K562 (cell line): ENCODE results near the gene PAPOLB. TPM values are rescaled to one million over a fixed set of nuclear protein-coding genes. Genes with fewer than 3 reads are reported as not detected.

ENCODE experiments used
- ASH1L ChIP-seq: fragments of 450-650 bp; IDR thresholded peaks from 2 replicates; pipeline ENCODE4 v1.6.1; 2018; ENCODE audit warnings: borderline replicate concordance, mild to moderate bottlenecking, low read depth; ENCODE audit not compliant: partially characterized antibody
- CHD4 ChIP-seq: fragments of 200-600 bp; sonication (generic); IDR thresholded peaks from 3 replicates; pipeline ENCODE4 v1.6.1; 2012; ENCODE audit warnings: low read depth, mild to moderate bottlenecking, mixed read lengths, low read length, inconsistent platforms; ENCODE audit not compliant: insufficient read depth, insufficient replicate concordance, poor library complexity, severe bottlenecking
- DDX20 ChIP-seq: fragments of 450-650 bp; IDR thresholded peaks from 2 replicates; pipeline ENCODE4 v1.6.1; 2016; ENCODE audit warnings: missing genetic modification characterization, low read depth, mild to moderate bottlenecking, missing compliant biosample characterization, moderate library complexity
- ETS2 ChIP-seq: IDR thresholded peaks from 2 replicates; pipeline ENCODE4 v1.6.1; 2016; ENCODE audit warnings: borderline replicate concordance, missing genetic modification characterization, mild to moderate bottlenecking, moderate library complexity, missing compliant biosample characterization; ENCODE audit not compliant: poor library complexity, severe bottlenecking
- HNRNPK ChIP-seq: fragments of 200-400 bp; formaldehyde crosslinking; IDR thresholded peaks from one replicate; pipeline ENCODE4 v1.6.1; 2018; ENCODE audit warnings: mild to moderate bottlenecking, low read depth, low read length; ENCODE audit not compliant: poor library complexity, severe bottlenecking
- JUND ChIP-seq, 2 experiments: IDR thresholded peaks; 2 replicates in 1 of 2; 3 replicates in 1 of 2; pipeline ENCODE4 v1.6.1; 2011; ENCODE audit warnings: borderline replicate concordance in 2 of 2, low read depth in 2 of 2, low read length in 2 of 2, improper control_type of control experiment in 1 of 2, missing biosample characterization in 1 of 2, missing genetic modification characterization in 1 of 2, missing genetic modification reagents in 1 of 2
- MYNN ChIP-seq, 2 experiments: sonication (generic); formaldehyde crosslinking in 1 of 2; IDR thresholded peaks; 2 replicates each; pipeline versions ENCODE4 v1.5.0 to v1.6.1; 2016 to 2020; ENCODE audit warnings: antibody characterized with exemption in 1 of 2, missing genetic modification reagents in 1 of 2
- POLR2AphosphoS5 ChIP-seq: IDR thresholded peaks from 2 replicates; pipeline ENCODE4 v1.6.1; 2011; ENCODE audit warnings: mild to moderate bottlenecking, low read depth, low read length, moderate library complexity; ENCODE audit not compliant: control insufficient read depth, insufficient read depth
- RUNX1 ChIP-seq: sonication (generic); IDR thresholded peaks from 2 replicates; pipeline ENCODE4 v1.6.1; 2016; ENCODE audit warnings: antibody characterized with exemption, low read depth
- SMARCC2 ChIP-seq: fragments of 450-650 bp; IDR thresholded peaks from 2 replicates; pipeline ENCODE4 v1.6.1; 2017; ENCODE audit warnings: antibody characterized with exemption, moderate library complexity, mild to moderate bottlenecking, low read depth
- ZBTB9 ChIP-seq: fragments of 450-650 bp; formaldehyde crosslinking; IDR thresholded peaks from 2 replicates; pipeline ENCODE4 v1.4.0; 2020; ENCODE audit warnings: mild to moderate bottlenecking, moderate library complexity
- ZFP91 ChIP-seq: sonication (generic); formaldehyde crosslinking; IDR thresholded peaks from 2 replicates; pipeline ENCODE4 v1.8.0; 2022; ENCODE audit warnings: mild to moderate bottlenecking, missing genetic modification reagents
- ZKSCAN1 ChIP-seq: fragments of 150-350 bp; IDR thresholded peaks from 2 replicates; pipeline ENCODE4 v1.6.1; 2016; ENCODE audit warnings: low read depth, low read length
- ZNF124 ChIP-seq: sonication (generic); formaldehyde crosslinking; IDR thresholded peaks from 2 replicates; pipeline ENCODE4 v1.8.1; 2022; ENCODE audit warnings: missing genetic modification reagents
- ZNF140 ChIP-seq: fragments of 250-450 bp; sonication (Bioruptor Pico); IDR thresholded peaks from 2 replicates; pipeline ENCODE4 v1.8.0; 2021; ENCODE audit warnings: moderate library complexity, mild to moderate bottlenecking, inconsistent platforms
- ZNF274 ChIP-seq: IDR thresholded peaks from 2 replicates; pipeline ENCODE4 v1.6.1; 2011; ENCODE audit warnings: low read depth, mild to moderate bottlenecking, low read length, moderate library complexity, borderline replicate concordance
- ZNF316 ChIP-seq: fragments of 450-650 bp; IDR thresholded peaks from 2 replicates; pipeline ENCODE4 v1.6.1; 2016
- ZZZ3 ChIP-seq: fragments of 450-650 bp; IDR thresholded peaks from 2 replicates; pipeline ENCODE4 v1.6.1; 2016; ENCODE audit warnings: antibody characterized with exemption, mild to moderate bottlenecking, moderate library complexity
- polyA plus RNA-seq, 8 experiments: library from polyadenylated mRNA; depleted of rRNA in 4 of 8; stranded (reverse) in 5 of 8; unstranded in 3 of 8; fragments of >200 nt; fragmentation: Nextera tagmentation in 2 of 8; fragmentation: Illumina TruSeq in 1 of 8; extraction: Ambion mirVana in 2 of 8; extraction: Trizol in 1 of 8; gene quantifications; 2 replicates each; pipeline versions ENCODE4 v1.2.1 to v1.2.3, GENCODE V29; 2011 to 2014; ENCODE audit warnings: inconsistent platforms in 1 of 8, missing spikeins in 1 of 8
- total RNA-seq, 7 experiments: library from RNA; depleted of rRNA in 6 of 7; stranded (reverse); fragments of >200 nt in 6 of 7; fragmentation: Illumina TruSeq in 2 of 7; extraction: Trizol in 2 of 7; gene quantifications; 2 replicates each; pipeline versions ENCODE4 v1.2.1 to v1.2.3, GENCODE V29; 2011 to 2021; ENCODE audit warnings: low replicate concordance in 1 of 7

Gene PAPOLB
- total and polyA plus RNA-seq, 9 of the 15 experiments (the other 6 are each of a cell fraction or from before 2014, with no cell fraction given), result 0.04 to 0.33 (median 0.16) TPM; not detected in 4

- TF ChIP-seq ZBTB9 (CRISPR knock-in tag) (no peak), MYNN (IDR thresholded peaks at IDR 0.05) (no peak), MYNN (CRISPR knock-in tag; IDR thresholded peaks at IDR 0.05) (no peak), ASH1L (no peak), ZZZ3 (no peak), HNRNPK (no peak), ZFP91 (CRISPR knock-in tag) (no peak), ZKSCAN1 (no peak), RUNX1 (no peak), DDX20 (tag) (no peak), ZNF124 (CRISPR knock-in tag) (no peak), ZNF140 (no peak), ZNF316 (no peak), JUND (IDR thresholded peaks at IDR 0.05; ENCODE audit: borderline replicate concordance, low read depth, low read length) (peak; percentile 34; the same call in 1 of the 2 replicates), JUND (tag; IDR thresholded peaks at IDR 0.05; ENCODE audit: borderline replicate concordance, low read depth, low read length) (no peak; the same call in 2 of the 3 replicates), ZNF274 (no peak), SMARCC2 (no peak), ETS2 (tag) (no peak), POLR2AphosphoS5 (no peak), CHD4 (no peak)
These were observed 21.7 kb upstream of the PAPOLB start, which contains the start of gene RADIL (continued) for GRCh38 chr7:4883372-4884144.
